NT2/D1 (cell line): Measurements from ENCODE around the gene PCDHA9.
"Not testable (repeated sequence)": the region's sequence is repeated elsewhere in the genome, so short reads cannot be mapped to it uniquely, and the experiment has no call there.

Source experiments
- DNase-seq: peaks from one replicate; pipeline ENCODE4 v3.0.0-alpha.2; 2011; ENCODE audit warnings: low read depth, low spot score
- H3K27me3 ChIP-seq: 2 replicates; pipeline ENCODE4 v1.6.0; 2011; ENCODE audit warnings: mild to moderate bottlenecking; ENCODE audit not compliant: insufficient read length, insufficient read depth
- H3K36me3 ChIP-seq: 2 replicates; pipeline ENCODE4 v1.6.1; 2011; ENCODE audit warnings: mild to moderate bottlenecking, low read length, mixed read lengths; ENCODE audit not compliant: insufficient read depth, insufficient read length
- H3K4me1 ChIP-seq: 2 replicates; pipeline ENCODE4 v1.5.1; 2011; ENCODE audit not compliant: insufficient read depth, insufficient read length
- H3K4me3 ChIP-seq: 2 replicates; pipeline ENCODE4 v1.5.1; 2011; ENCODE audit warnings: low read depth; ENCODE audit not compliant: insufficient read length
- H3K9ac ChIP-seq: 2 replicates; pipeline ENCODE4 v1.6.0; 2011; ENCODE audit warnings: low read depth; ENCODE audit not compliant: insufficient read length
- H3K9me3 ChIP-seq: 2 replicates; pipeline ENCODE4 v1.5.1; 2011; ENCODE audit warnings: mild to moderate bottlenecking, low read length; ENCODE audit not compliant: insufficient read depth
- SUZ12 ChIP-seq: IDR thresholded peaks from 2 replicates; pipeline ENCODE4 v1.6.1; 2011; ENCODE audit not compliant: insufficient read length, insufficient read depth; ENCODE audit errors: extremely low read depth
- YY1 ChIP-seq: IDR thresholded peaks from 2 replicates; pipeline ENCODE4 v1.6.1; 2011; ENCODE audit not compliant: insufficient read length, insufficient read depth
- ZNF274 ChIP-seq: IDR thresholded peaks from 2 replicates; pipeline ENCODE4 v1.6.1; 2011; ENCODE audit warnings: mild to moderate bottlenecking, low read depth, low read length

PCDHA9 gene

DNA sequence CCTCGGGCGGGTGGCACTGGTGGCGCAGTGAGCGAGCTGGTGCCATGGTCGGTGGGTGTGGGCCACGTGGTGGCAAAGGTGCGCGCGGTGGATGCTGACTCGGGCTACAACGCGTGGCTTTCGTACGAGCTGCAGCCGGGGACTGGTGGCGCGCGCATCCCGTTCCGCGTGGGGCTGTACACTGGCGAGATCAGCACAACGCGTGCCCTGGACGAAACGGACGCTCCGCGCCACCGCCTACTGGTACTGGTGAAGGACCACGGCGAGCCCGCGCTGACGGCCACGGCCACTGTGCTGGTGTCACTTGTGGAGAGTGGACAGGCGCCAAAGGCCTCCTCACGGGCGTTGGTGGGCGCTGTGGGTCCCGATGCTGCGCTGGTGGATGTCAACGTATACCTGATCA is 39.3 kb upstream of the PCDHA9 start:
- Histone ChIP-seq H3K4me1 (no peaks in the 10 kb centered on the region), H3K9me3 (no peaks in the 10 kb centered on the region), H3K36me3 (no peaks in the 10 kb centered on the region), H3K9ac (no peak overlapping the region), H3K4me3 (no peak overlapping the region), H3K27me3 (no peaks in the 10 kb centered on the region)
- no peak for TF ChIP-seq SUZ12
- no peak for TF ChIP-seq YY1
- TF ChIP-seq ZNF274, result no peak
- no peak for DNase-seq

DNA sequence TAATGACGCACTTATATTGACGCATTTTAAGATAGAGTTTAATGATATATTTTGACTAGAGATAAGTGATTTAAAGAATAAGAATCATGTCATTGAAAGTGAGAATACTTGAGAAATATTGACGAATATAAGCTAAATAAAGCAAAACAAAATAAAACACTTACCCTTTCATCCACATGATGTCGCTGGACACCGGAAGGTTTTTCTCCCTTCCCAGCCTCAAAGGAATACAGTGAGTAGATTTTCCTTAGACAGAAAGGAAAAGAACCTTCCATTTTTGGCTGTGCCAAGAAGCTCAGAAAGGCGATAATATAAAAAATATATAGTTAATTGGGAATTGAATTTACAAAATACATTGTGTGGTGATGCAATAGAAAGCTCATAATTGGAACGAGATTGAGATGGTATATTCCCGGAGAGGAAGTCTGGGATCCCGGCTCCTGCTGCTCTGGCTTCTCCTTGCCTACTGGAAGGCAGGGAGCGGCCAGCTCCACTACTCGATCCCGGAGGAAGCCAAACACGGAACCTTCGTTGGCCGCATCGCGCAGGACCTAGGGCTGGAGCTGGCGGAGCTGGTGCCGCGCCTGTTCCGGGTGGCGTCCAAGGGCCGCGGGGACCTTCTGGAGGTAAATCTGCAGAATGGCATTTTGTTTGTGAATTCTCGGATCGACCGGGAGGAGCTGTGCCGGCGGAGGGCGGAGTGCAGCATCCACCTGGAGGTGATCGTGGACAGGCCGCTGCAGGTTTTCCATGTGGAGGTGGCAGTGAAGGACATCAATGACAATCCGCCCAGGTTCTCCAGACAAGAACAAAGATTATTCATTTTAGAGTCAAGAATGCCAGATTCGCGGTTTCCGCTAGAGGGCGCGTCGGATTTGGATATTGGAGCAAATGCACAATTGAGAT is 26.6 kb upstream of the PCDHA9 start, which contains the start of gene PCDHA5:
PCDHA5 (plus strand) TSS at position 239 of the 906 bp plus-strand sequence.
- Histone ChIP-seq H3K4me1 (no peaks in the 10 kb centered on the region), H3K9ac (no peak within 1 kb of the TSS), H3K4me3 (no peak within 1 kb of the TSS)

DNA sequence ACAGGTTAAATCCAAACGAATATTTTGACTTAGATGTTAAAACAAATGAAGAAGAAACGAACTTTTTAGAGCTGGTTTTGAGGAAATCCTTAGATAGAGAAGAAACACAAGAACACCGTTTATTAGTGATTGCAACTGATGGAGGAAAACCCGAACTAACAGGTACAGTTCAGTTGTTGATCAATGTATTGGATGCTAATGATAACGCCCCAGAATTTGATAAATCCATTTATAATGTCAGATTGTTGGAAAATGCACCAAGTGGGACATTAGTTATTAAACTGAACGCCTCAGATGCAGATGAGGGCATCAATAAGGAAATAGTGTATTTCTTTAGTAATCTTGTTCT is 25.9 kb upstream of the PCDHA9 start:
- DNase-seq, result no peak
- H3K4me3 ChIP-seq, result no peak overlapping the region
- no peaks in the 10 kb centered on the region for H3K36me3 ChIP-seq
- no peak overlapping the region for H3K9ac ChIP-seq
- H3K27me3 ChIP-seq, result no peaks in the 10 kb centered on the region
- no peaks in the 10 kb centered on the region for H3K4me1 ChIP-seq
- H3K9me3 ChIP-seq, result no peaks in the 10 kb centered on the region
- TF ChIP-seq SUZ12, result no peak
- no peak for TF ChIP-seq ZNF274
- TF ChIP-seq YY1, result no peak

More for the DNA sequence above, 26.6 kb upstream of the PCDHA9 start, which contains the start of gene PCDHA5:
- Histone ChIP-seq H3K27me3 (no peaks in the 10 kb centered on the region), H3K9me3 (no peaks in the 10 kb centered on the region), H3K36me3 (no peaks in the 10 kb centered on the region)
- no peak for TF ChIP-seq SUZ12
- TF ChIP-seq ZNF274, result no peak
- no peak for TF ChIP-seq YY1
- no peak for DNase-seq

DNA sequence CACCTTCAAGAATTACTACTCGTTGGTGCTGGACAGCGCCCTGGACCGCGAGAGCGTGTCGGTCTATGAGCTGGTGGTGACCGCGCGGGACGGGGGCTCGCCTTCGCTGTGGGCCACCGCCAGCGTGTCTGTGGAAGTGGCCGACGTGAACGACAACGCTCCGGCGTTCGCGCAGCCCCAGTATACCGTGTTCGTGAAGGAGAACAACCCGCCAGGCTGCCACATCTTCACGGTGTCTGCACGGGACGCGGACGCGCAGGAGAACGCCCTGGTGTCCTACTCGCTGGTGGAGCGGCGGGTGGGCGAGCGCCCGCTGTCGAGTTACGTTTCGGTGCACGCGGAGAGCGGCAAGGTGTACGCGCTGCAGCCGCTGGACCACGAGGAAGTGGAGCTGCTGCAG is 25.2 kb upstream of the PCDHA9 start:
- H3K4me3 ChIP-seq, DNase-seq, H3K9ac ChIP-seq: not testable (repeated sequence)

DNA sequence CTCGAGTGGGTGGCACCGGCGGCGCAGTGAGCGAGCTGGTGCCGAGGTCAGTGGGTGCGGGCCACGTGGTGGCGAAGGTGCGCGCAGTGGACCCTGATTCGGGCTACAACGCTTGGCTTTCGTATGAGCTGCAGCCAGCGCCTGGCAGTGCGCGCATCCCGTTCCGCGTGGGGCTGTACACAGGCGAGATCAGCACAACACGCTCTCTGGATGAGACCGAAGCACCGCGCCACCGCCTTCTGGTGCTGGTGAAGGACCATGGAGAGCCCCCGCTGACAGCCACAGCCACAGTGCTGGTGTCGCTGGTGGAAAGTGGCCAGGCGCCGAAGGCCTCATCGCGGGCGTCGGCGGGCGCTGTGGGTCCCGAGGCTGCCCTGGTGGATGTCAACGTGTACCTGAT is 24.7 kb upstream of the PCDHA9 start:
- H3K9ac ChIP-seq, result no peak overlapping the region
- no peak for DNase-seq
- H3K9me3 ChIP-seq, result no peaks in the 10 kb centered on the region
- no peaks in the 10 kb centered on the region for H3K36me3 ChIP-seq
- no peaks in the 10 kb centered on the region for H3K4me1 ChIP-seq
- no peaks in the 10 kb centered on the region for H3K27me3 ChIP-seq
- no peak for TF ChIP-seq ZNF274
- no peak for TF ChIP-seq SUZ12
- TF ChIP-seq YY1, result no peak
- H3K4me3 ChIP-seq, result no peak overlapping the region

More for the DNA sequence above, 25.2 kb upstream of the PCDHA9 start:
- not testable (repeated sequence) for H3K9me3 ChIP-seq, H3K27me3 ChIP-seq, H3K36me3 ChIP-seq, H3K4me1 ChIP-seq

DNA sequence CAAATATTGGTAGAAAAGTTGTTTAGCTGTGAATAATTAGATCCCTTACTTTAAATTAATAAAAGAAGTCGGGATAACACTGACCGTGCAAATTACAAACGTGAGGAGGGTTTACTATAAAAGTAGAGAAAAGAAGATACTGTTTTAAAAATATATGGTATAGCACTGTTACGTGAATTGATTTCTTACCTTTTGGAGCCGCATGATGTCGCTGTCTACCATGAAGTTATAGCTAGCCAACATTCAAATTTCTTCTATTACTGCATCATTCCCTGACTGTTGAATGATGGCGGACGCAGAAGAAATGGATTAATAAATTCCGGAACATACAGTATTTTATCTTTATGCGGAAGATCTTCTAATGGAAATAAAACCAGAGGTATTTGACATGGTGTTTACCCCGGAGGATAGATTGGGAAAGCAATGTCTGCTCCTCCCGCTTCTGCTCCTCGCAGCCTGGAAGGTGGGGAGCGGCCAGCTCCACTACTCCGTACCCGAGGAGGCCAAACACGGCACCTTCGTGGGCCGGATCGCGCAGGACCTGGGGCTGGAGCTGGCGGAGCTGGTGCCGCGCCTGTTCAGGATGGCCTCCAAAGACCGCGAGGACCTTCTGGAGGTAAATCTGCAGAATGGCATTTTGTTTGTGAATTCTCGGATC is 20.3 kb upstream of the PCDHA9 start, which contains the start of gene PCDHA6:
PCDHA6 (plus strand) TSS at position 257 of the 658 bp plus-strand sequence; CDS start at position 389, 132 bp downstream.
- no peak for DNase-seq
- Histone ChIP-seq H3K27me3 (no peaks in the 10 kb centered on the region), H3K4me1 (no peaks in the 10 kb centered on the region), H3K9ac (no peak within 1 kb of the TSS), H3K9me3 (no peaks in the 10 kb centered on the region), H3K36me3 (no peaks in the 10 kb centered on the region), H3K4me3 (no peak within 1 kb of the TSS)
- TF ChIP-seq YY1, result no peak
- TF ChIP-seq ZNF274, result no peak
- TF ChIP-seq SUZ12, result no peak

DNA sequence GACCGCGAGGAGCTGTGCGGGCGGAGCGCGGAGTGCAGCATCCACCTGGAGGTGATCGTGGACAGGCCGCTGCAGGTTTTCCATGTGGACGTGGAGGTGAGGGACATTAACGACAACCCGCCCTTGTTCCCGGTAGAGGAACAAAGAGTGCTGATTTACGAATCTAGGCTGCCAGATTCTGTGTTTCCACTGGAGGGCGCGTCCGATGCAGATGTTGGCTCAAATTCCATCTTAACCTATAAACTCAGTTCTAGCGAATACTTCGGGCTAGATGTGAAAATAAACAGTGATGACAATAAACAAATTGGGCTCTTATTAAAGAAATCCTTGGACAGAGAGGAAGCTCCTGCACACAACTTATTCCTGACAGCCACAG is 19.8 kb upstream of the PCDHA9 start:
- no peak overlapping the region for H3K9ac ChIP-seq
- no peaks in the 10 kb centered on the region for H3K4me1 ChIP-seq
- H3K4me3 ChIP-seq, result no peak overlapping the region

DNA sequence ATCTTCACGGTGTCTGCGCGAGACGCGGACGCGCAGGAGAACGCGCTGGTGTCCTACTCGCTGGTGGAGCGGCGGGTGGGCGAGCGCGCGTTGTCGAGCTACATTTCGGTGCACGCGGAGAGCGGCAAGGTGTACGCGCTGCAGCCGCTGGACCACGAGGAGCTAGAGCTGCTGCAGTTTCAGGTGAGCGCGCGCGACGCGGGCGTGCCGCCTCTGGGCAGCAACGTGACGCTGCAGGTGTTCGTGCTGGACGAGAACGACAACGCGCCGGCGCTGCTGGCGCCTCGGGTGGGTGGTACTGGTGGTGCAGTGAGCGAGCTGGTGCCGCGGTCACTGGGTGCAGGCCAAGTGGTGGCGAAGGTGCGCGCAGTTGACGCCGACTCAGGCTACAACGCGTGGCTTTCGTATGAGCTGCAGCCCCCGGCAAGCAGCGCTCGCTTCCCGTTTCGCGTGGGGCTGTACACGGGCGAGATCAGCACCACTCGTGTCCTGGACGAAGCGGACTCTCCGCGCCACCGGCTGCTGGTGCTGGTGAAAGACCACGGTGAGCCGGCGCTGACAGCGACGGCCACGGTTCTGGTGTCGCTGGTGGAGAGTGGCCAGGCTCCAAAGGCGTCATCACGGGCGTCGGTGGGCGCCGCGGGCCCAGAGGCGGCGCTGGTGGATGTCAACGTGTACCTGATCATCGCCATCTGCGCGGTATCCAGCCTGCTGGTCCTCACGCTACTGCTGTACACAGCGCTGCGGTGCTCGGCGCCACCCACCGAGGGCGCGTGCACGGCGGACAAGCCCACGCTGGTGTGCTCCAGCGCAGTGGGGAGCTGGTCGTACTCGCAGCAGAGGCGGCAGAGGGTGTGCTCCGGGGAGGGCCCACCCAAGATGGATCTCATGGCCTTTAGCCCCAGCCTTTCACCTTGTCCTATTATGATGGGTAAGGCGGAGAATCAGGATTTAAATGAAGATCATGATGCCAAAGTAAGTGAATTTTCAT is 18.4 kb upstream of the PCDHA9 start:
- H3K36me3 ChIP-seq, H3K4me3 ChIP-seq, DNase-seq: not testable (repeated sequence)

More for the DNA sequence above, 19.8 kb upstream of the PCDHA9 start:
- Histone ChIP-seq H3K27me3 (no peaks in the 10 kb centered on the region), H3K36me3 (no peaks in the 10 kb centered on the region), H3K9me3 (no peaks in the 10 kb centered on the region)
- no peak for DNase-seq
- TF ChIP-seq SUZ12 (no peak), ZNF274 (no peak), YY1 (no peak)

More for the DNA sequence above, 18.4 kb upstream of the PCDHA9 start:
- H3K9me3 ChIP-seq, H3K27me3 ChIP-seq, H3K4me1 ChIP-seq, H3K9ac ChIP-seq: not testable (repeated sequence)
